ENCODE data around the gene RPS6KA2. TPM values are rescaled to one million over a fixed set of nuclear protein-coding genes. Genes with fewer than 3 reads are reported as not detected.

The RPS6KA2 gene
- total RNA-seq, 1 experiment from 2014 or later = 43.7 TPM

DNA sequence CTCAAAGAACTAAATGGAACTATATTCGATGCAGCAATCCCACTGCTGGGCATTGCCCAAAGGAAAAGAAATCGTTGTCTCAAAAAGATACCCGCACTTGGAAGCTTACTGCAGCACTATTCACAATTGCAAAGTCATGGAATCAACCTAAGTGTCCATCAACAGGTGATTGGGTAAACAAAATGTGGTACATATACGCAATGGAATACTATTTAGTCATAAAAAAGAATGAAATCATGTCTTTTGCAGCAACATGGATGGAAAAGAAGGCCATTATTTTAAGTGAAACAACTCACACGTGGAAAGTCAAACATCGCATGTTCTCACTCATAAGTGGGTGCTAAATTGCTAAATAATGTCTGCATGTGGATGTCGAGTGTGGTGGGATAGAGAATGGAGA is 173.4 kb downstream of the RPS6KA2 start:
- no peak for DNase-seq (ENCODE audit: low read depth)

GRCh38 chr6:166450167-166450873 is 176.7 kb downstream of the RPS6KA2 start:
- DNase-seq (ENCODE audit: low read depth) = no peak

DNA sequence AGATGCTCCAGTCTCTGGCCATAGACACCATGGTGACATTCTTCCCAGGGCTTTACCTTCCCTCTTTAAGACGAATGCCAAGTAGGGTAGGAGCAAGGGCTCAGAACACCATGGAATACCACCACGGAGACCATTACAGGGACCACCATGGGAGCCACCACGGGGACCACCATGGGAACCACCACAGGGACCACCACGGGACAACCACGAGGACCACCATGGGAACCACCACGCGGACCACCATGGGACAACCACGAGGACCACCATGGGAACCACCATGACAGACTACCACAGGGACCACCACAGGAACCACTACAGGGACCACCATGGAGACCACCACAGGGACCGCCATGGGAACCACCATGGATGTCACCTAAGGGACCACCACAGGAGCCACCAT is 177.4 kb downstream of the RPS6KA2 start:
- no peak for DNase-seq (ENCODE audit: low read depth)

GRCh38 chr6:166449036-166449435 is 178.0 kb downstream of the RPS6KA2 start:
- DNase-seq (ENCODE audit: low read depth) = no peak

DNA sequence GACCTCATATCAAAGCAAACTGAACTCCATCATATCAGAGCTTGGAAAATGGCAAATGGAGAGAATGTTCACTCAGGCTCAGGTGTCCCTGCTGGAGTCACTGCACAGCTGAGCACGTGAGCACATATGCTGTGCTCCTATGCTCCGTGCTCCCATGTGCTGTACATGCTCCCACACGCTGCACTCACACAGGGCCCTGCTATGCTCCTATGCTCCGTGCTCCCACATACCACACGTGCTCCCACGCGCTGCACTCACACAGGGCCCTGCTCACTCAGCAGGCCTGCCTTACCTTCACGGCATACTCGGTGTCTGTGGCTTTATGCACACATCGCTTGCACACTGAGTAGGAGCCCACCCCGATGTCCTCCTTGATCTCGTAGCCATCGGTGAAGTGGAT is 178.6 kb downstream of the RPS6KA2 start:
- no peak for DNase-seq (ENCODE audit: low read depth)

- no peak for DNase-seq (ENCODE audit: low read depth)
Observed at GRCh38 chr6:166446567-166447065, 180.4 kb downstream of the RPS6KA2 start.

GRCh38 chr6:166446146-166446545 is 180.9 kb downstream of the RPS6KA2 start:
- DNase-seq (ENCODE audit: low read depth) = no peak

DNA sequence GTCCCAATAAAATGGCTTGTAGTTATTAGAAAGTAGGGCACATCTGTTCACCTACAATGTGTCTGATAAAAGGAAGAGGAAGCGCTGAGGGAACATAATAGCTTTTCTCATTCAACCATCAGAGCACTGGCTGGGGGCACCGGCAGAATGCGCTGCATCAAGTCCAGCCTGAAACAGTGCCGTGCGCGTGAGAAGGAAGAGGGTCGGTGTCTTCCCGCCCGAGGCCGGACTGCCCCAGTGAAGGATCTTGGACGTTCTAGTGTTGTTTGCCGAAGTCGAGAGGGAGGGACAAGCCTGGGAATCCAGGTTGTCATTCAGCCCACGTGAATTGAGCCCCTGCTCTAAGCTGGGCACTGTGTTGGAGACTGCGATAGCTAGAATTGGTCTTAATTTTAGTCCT is 182.6 kb downstream of the RPS6KA2 start:
- DNase-seq (ENCODE audit: low read depth) = no peak

DNA sequence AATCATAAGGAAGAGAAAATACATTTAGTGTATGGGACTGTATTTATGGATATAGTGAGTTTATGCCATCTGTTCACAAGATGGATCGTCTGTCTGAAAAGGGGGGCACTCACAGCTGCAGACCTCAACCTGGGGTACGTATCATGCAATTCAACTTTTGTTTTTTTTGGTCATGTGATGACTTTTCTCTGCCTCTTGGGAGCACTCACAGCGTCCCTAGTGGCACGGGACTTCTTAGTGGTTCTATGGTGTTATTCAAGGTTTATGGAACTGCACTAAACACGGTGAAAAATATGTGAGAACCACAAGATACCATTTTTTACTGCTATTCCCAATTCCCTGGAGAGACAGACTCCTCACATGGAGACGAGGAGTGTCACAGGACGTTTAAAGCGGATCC is 183.9 kb downstream of the RPS6KA2 start:
- DNase-seq (ENCODE audit: low read depth) = no peak

DNA sequence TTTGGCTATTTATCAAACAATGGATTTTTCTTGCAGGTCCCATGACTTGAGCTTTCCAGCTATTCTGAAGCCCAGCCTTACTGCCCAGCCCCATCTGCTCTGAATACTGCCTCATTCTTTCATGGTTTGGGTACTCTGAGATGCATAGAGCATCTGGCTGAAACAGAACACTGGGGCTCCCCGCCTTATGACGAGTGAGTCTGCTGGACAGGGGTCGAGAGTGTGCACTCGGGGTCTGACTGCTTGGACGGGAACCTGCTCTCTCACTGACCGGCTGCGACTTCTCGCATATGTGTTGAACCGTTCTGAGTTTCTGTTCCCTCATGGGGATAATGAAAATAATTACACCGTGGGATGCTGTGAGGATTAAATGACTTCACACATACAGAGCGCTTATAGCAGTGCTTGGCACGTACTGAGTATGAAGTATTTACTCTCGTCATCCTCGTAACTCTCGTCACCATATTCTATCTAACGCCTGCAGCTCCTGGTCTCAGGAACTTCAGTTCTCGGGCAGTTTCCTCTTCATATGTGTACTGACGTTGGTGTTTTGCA is 184.8 kb downstream of the RPS6KA2 start:
- DNase-seq (ENCODE audit: low read depth) = no peak

- DNase-seq (ENCODE audit: low read depth) = no peak
Observed at GRCh38 chr6:166441325-166442078, 185.5 kb downstream of the RPS6KA2 start.

DNA sequence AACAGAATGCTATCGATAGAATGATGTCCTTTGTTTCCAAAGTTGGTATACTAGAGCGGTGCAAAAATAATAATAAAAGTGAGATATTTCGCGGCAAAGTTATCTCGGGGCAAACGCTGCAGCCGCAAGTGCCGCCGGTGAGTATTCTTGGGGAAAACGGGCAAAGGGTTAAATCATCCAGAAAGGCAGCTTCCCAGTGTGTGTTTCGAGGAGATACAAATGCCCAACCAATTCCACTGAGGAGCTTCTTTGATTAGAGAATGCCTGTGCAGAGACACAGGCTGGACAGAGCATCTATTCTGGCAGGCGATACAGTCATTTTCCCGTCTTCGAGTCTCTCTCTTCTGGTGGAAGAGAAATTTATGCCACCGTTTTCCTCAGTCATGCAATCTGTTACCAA is 186.3 kb downstream of the RPS6KA2 start:
- no peak for DNase-seq (ENCODE audit: low read depth)

GRCh38 chr6:166440106-166440505 is 186.9 kb downstream of the RPS6KA2 start:
- no peak for DNase-seq (ENCODE audit: low read depth)

GRCh38 chr6:166439366-166440091 is 187.5 kb downstream of the RPS6KA2 start:
- no peak for DNase-seq (ENCODE audit: low read depth)

DNA sequence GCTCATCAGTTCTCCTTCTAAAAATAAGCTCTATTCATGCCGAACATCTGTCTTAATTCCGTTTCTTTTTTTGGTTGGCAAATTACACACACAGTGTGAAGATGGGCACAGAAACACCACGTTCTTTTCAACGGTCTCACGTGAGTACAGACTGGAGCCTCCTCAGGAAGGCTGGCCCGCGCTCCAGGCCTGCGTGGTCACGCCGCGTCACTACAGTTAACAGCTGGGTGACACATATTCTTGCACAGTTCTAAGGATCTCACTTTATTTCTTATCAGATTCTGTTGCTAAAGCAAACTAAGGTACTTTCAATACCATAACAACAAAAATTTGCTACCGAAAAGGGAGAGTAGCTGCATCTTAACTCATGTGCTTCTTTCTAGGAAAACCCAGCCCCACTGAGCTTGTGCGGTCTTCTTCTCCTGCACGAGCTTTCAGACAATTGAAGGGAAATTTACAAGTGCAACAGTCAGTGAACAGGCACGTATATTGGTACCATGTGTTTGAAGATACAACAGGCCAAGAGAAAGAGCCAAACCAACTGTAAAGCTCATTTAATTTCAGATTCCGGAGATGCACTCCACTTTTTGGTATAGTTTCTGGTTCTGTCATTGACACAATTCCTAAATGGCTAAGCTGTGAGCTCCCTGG is 188.7 kb downstream of the RPS6KA2 start:
- DNase-seq (ENCODE audit: low read depth) = no peak

GRCh38 chr6:166437661-166438060 is 189.4 kb downstream of the RPS6KA2 start:
- DNase-seq (ENCODE audit: low read depth) = no peak

GRCh38 chr6:166436195-166437139 is 190.6 kb downstream of the RPS6KA2 start:
- DNase-seq (ENCODE audit: low read depth) = no peak

GRCh38 chr6:166435574-166435973 is 191.5 kb downstream of the RPS6KA2 start:
- no peak for DNase-seq (ENCODE audit: low read depth)

GRCh38 chr6:166434336-166434735 is 192.7 kb downstream of the RPS6KA2 start:
- no peak for DNase-seq (ENCODE audit: low read depth)

DNA sequence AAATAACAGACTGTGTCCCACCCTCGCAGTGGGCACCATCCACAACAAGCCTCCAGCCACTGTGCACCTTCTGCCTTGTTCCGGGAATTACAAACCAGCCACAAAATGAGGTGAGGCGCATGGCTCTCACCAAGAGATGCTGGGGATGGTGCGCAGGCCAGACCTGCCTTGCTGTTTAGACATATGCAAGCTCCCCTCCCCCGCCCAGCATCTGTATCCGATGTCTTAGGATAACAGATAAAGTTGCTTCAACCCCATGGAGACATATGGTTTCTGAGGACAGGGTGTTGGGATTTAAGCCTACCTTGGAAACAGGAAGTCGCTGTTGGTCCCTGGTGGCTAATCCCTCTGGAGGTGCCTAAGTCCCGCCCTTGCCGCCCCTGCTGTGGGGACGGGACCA is 194.0 kb downstream of the RPS6KA2 start:
- DNase-seq (ENCODE audit: low read depth) = no peak
